ENCODE measurements around the gene FURIN.
"Not testable (repeated sequence)": the region's sequence is repeated elsewhere in the genome, so short reads cannot be mapped to it uniquely, and the experiment has no call there.

FURIN gene

GRCh38 chr15:90844696-90845095, 23.7 kb upstream of the FURIN start:
- no peak for DNase-seq (ENCODE audit: low spot score)

GRCh38 chr15:90845201-90845949, 23.0 kb upstream of the FURIN start:
- DNase-seq (ENCODE audit: low spot score), result no peak

- not testable (repeated sequence) for DNase-seq (ENCODE audit: low spot score)
These were observed 19.0 kb upstream of the FURIN start for GRCh38 chr15:90849424-90849823.

GRCh38 chr15:90851114-90851513, 17.3 kb upstream of the FURIN start:
- DNase-seq (ENCODE audit: low spot score), result no peak

- DNase-seq (ENCODE audit: low spot score), result no peak
These were observed 16.4 kb upstream of the FURIN start for GRCh38 chr15:90851940-90852339.

GRCh38 chr15:90855139-90855538, 13.2 kb upstream of the FURIN start:
- DNase-seq (ENCODE audit: low spot score), result no peak

- no peak for DNase-seq (ENCODE audit: low spot score)
These were observed 11.1 kb upstream of the FURIN start for GRCh38 chr15:90857337-90857736.

- no peak for DNase-seq (ENCODE audit: low spot score)
These were observed 10.4 kb upstream of the FURIN start for GRCh38 chr15:90857883-90858443.

- DNase-seq (ENCODE audit: low spot score), result no peak
These were observed 8.9 kb upstream of the FURIN start for GRCh38 chr15:90859234-90860131.

- no peak for DNase-seq (ENCODE audit: low spot score)
These were observed 7.9 kb upstream of the FURIN start for GRCh38 chr15:90860450-90860849.

GRCh38 chr15:90860942-90861675, 7.3 kb upstream of the FURIN start:
- DNase-seq (ENCODE audit: low spot score), result no peak

GRCh38 chr15:90862487-90862886, 5.9 kb upstream of the FURIN start:
- DNase-seq (ENCODE audit: low spot score), result no peak

- no peak for DNase-seq (ENCODE audit: low spot score)
These were observed 5.2 kb upstream of the FURIN start for GRCh38 chr15:90862964-90863778.

GRCh38 chr15:90863987-90864386, 4.4 kb upstream of the FURIN start:
- DNase-seq (ENCODE audit: low spot score), result no peak

- no peak for DNase-seq (ENCODE audit: low spot score)
These were observed 3.9 kb upstream of the FURIN start for GRCh38 chr15:90864507-90864906.

- DNase-seq (ENCODE audit: low spot score), result no peak
These were observed 2.7 kb upstream of the FURIN start for GRCh38 chr15:90865702-90866101.

- no peak for DNase-seq (ENCODE audit: low spot score)
These were observed 2.1 kb upstream of the FURIN start for GRCh38 chr15:90866161-90866715.

GRCh38 chr15:90866800-90867199, 1.6 kb upstream of the FURIN start:
- no peak for DNase-seq (ENCODE audit: low spot score)

- no peak for DNase-seq (ENCODE audit: low spot score)
These were observed 753 bp downstream of the FURIN start for GRCh38 chr15:90869140-90869541.

GRCh38 chr15:90869601-90870353, 1.4 kb downstream of the FURIN start:
- no peak for DNase-seq (ENCODE audit: low spot score)

All from cerebellar cortex (tissue), 1 donor.